ENCODE data around the gene ICE1. TPM values are rescaled to one million over a fixed set of nuclear protein-coding genes. Genes with fewer than 3 reads are reported as not detected.

ICE1 gene
- total RNA-seq, 1 donor from 2014 or later = 37.8 TPM

GRCh38 chr5:5422819-5423515 is 490 bp downstream of the ICE1 start:
- Mint-ChIP-seq H3K4me3 (peak overlapping the region; percentile 64), H3K9me3 (no peaks in the 10 kb centered on the region), H3K27ac (no peak overlapping the region), H3K36me3 (no peaks in the 10 kb centered on the region), H3K27me3 (no peaks in the 10 kb centered on the region), H3K4me1 (ENCODE audit: unreplicated experiment) (peaks cover 19% of the 10 kb centered on the region)
- no peak for DNase-seq (ENCODE audit: extremely low spot score, unreplicated experiment)
- TF ChIP-seq CTCF (conservative IDR thresholded peaks at IDR 0.05) = no peak

- Mint-ChIP-seq H3K27me3 (no peaks in the 10 kb centered on the region), H3K36me3 (no peaks in the 10 kb centered on the region), H3K4me3 (no peak overlapping the region), H3K27ac (no peak overlapping the region), H3K9me3 (no peaks in the 10 kb centered on the region), H3K4me1 (ENCODE audit: unreplicated experiment) (peaks cover 20% of the 10 kb centered on the region)
- no peak for DNase-seq (ENCODE audit: extremely low spot score, unreplicated experiment)
- no peak for TF ChIP-seq CTCF (conservative IDR thresholded peaks at IDR 0.05)
Observed at GRCh38 chr5:5423586-5423985, 1.1 kb downstream of the ICE1 start.

GRCh38 chr5:5424736-5425135 is 2.3 kb downstream of the ICE1 start:
- DNase-seq (ENCODE audit: extremely low spot score, unreplicated experiment) = no peak
- peaks cover 16% of the 10 kb centered on the region for H3K4me1 Mint-ChIP-seq (ENCODE audit: unreplicated experiment)
- no peak for TF ChIP-seq CTCF (conservative IDR thresholded peaks at IDR 0.05)
- no peaks in the 10 kb centered on the region for H3K27me3 Mint-ChIP-seq
- H3K4me3 Mint-ChIP-seq = no peak overlapping the region
- H3K9me3 Mint-ChIP-seq = no peaks in the 10 kb centered on the region
- H3K27ac Mint-ChIP-seq = no peak overlapping the region
- no peaks in the 10 kb centered on the region for H3K36me3 Mint-ChIP-seq

GRCh38 chr5:5430136-5430535 is 7.7 kb downstream of the ICE1 start:
- no peaks in the 10 kb centered on the region for H3K36me3 Mint-ChIP-seq
- H3K9me3 Mint-ChIP-seq = no peaks in the 10 kb centered on the region
- H3K27me3 Mint-ChIP-seq = no peaks in the 10 kb centered on the region
- TF ChIP-seq CTCF (conservative IDR thresholded peaks at IDR 0.05) = no peak
- no peak overlapping the region for H3K27ac Mint-ChIP-seq
- peaks cover 38% of the 10 kb centered on the region for H3K4me1 Mint-ChIP-seq (ENCODE audit: unreplicated experiment)
- DNase-seq (ENCODE audit: extremely low spot score, unreplicated experiment) = no peak
- H3K4me3 Mint-ChIP-seq = no peak overlapping the region

- H3K4me3 Mint-ChIP-seq = no peak overlapping the region
- no peaks in the 10 kb centered on the region for H3K36me3 Mint-ChIP-seq
- no peak for DNase-seq (ENCODE audit: extremely low spot score, unreplicated experiment)
- H3K27ac Mint-ChIP-seq = no peak overlapping the region
- TF ChIP-seq CTCF (conservative IDR thresholded peaks at IDR 0.05) = no peak
- no peaks in the 10 kb centered on the region for H3K27me3 Mint-ChIP-seq
- H3K4me1 Mint-ChIP-seq (ENCODE audit: unreplicated experiment) = peaks cover 42% of the 10 kb centered on the region
- no peaks in the 10 kb centered on the region for H3K9me3 Mint-ChIP-seq
Observed at GRCh38 chr5:5432020-5432707, 9.7 kb downstream of the ICE1 start.
